Measurements from ENCODE around the gene TAF5.

- TF ChIP-seq, protein P1, sequence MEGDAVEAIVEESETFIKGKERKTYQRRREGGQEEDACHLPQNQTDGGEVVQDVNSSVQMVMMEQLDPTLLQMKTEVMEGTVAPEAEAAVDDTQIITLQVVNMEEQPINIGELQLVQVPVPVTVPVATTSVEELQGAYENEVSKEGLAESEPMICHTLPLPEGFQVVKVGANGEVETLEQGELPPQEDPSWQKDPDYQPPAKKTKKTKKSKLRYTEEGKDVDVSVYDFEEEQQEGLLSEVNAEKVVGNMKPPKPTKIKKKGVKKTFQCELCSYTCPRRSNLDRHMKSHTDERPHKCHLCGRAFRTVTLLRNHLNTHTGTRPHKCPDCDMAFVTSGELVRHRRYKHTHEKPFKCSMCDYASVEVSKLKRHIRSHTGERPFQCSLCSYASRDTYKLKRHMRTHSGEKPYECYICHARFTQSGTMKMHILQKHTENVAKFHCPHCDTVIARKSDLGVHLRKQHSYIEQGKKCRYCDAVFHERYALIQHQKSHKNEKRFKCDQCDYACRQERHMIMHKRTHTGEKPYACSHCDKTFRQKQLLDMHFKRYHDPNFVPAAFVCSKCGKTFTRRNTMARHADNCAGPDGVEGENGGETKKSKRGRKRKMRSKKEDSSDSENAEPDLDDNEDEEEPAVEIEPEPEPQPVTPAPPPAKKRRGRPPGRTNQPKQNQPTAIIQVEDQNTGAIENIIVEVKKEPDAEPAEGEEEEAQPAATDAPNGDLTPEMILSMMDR (conservative IDR thresholded peaks at IDR 0.05): no peak
- TF ChIP-seq ZFX (IDR thresholded peaks at IDR 0.05): no peak
These were observed 33.2 kb upstream of the TAF5 start for GRCh38 chr10:103334567-103334966.

All from C4-2B (cell line).